22Rv1 (cell line): Measurements from ENCODE around the gene LAYN.

Experiments
- CTCF ChIP-seq: fragments of 450-650 bp; IDR thresholded peaks from 2 replicates; pipeline ENCODE4 v1.5.1; 2017; ENCODE audit warnings: mild to moderate bottlenecking
- ZFX ChIP-seq: fragments of 450-650 bp; IDR thresholded peaks from 2 replicates; pipeline ENCODE4 v1.6.1; 2017; ENCODE audit warnings: antibody characterized with exemption, borderline replicate concordance

DNA sequence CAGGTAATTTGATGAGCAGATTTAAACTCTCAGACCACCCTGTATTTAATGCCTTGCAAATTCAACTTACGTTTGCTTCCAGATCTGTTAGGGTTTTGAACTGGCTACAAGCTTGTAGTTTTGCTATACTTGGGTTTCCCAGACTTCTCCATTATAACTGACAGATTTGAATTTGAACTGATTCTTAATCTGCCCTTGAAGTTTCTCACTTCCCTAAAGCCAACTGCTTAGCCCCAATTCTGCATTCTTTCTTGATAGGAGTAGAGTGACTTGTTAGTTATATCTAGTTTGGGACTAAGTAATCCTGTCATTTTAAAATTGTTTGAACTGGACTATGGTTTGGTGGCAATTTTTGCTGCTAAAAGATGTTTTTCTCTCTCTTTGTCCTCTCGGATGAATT is 9.7 kb downstream of the LAYN start:
- TF ChIP-seq CTCF (no peak), ZFX (no peak)
